Measurements from ENCODE around the gene NACC2.

NACC2 gene

DNA sequence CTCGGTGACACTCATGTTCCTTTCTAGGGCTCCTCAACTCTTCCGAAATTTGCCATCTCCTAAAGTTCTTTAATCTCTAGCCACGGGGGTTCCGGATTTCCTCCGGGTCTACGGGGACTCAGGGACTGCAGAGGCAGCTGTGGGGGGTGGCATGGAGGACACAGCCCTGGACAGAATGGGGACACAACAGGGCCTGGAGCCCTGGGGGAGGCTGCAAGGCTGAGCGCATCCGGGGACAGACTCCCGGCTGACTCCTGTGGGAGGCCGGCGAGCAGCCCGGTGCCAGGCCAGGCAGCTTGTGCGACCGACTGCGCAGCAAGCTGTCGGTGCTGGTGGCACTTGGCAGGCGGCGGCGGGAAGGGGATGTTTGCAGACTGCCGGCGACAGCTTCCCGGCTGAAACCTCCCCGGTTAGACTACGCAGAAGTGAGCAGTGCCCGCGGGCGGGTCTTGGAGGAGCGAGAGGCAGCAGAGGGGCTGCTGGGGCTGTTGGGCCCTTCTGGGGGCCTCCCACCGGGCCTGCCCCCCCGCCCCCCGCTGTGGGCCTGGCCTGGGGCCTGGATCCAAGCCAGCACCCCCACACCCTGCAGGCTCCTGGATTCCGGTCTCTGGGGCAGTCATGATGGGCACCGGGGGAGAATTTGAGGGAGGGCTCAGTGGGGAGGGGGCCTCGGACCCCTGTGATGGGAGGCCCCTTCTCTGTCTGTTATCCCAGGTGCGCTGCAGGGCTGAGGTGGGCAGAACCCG, 105.2 kb downstream of the NACC2 start:
- DNase-seq: no peak

DNA sequence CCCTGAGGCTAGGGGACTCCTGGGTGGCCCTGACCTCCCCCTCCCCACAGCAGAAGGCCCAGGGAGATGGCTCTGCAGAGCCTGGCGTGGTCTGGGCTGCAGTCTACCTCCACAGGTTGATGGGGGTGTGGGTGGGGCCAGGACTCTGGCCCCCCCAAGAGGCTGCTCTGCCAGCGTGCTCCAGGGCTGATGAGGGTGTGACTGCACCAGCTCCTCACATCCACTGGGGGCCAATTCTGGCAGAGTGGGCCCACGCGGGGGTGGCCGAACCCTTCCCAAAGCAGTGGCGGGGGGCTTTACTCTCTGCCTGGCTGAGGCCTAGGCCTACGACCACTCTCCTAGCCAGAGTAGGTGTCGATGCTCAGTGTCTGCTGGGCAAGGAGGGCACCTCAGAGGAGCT, 105.9 kb downstream of the NACC2 start:
- DNase-seq: no peak

DNA sequence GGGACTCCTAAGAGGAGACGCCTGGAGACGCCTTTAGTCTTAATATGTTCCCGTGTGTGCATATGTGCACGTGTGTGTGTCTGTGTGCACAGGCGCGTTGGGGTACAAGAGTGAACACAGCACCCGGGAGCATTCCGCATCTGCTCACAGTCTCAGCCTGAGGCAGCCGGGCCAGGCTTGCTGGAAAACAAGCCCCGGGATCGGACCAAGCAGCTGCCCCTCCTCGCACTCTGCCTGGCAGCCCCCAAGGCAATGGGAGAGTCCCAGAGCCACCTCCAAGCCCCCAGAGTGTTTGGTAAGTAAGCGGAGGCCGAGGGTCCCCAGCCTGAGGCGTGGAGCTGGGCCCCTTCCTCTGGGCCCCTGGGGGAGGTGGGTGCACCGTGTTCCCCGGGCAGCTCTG, 106.6 kb downstream of the NACC2 start:
- no peak for DNase-seq

DNA sequence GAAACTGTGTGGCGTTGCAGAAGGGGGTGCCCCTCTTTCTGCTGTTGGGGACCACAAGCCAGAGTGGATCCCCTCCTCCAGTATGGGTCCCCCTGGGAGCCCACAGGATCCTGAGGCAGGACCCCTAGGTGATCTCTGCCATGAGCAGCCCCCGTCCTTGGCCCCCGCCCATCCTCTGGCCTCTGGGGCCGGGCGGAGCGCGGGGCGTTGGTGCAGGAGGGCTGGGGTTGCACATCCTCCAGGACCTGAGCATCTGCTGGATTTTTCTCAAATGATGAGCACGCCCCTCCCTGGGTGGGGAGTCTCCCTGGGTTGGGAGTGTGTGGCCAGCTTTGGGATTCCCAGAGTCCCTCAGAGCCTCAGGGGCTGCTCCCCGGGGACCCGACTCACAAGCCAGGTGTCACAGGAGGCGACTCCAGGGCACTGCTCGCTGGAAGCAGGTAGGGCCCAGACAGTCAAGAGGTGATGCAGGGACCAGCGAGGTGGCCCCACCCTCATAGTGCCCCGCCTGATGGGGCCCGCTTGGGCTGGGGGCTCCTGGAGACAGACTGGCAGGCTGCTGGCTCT, 107.2 kb downstream of the NACC2 start:
- no peak for DNase-seq

DNA sequence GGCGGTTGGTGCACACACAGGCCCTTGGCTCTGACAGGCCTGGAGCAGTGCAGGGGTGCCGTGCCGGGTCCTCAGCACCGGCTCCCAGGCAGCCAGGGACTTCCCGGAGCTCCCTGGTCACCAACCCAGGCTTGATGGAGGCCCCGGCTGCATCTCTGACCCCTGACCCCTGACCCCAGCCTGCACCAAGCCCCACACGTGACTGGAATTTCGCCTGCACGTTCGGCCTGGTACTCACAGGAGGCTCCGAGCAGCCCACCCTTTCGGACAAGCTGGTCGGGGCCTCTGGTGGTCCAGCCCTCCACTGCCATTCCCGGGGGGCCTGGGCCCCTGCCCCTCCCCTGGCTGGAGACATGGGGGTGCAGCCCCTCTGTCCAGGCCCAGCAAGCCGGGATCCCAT, 108.5 kb downstream of the NACC2 start:
- DNase-seq: no peak

DNA sequence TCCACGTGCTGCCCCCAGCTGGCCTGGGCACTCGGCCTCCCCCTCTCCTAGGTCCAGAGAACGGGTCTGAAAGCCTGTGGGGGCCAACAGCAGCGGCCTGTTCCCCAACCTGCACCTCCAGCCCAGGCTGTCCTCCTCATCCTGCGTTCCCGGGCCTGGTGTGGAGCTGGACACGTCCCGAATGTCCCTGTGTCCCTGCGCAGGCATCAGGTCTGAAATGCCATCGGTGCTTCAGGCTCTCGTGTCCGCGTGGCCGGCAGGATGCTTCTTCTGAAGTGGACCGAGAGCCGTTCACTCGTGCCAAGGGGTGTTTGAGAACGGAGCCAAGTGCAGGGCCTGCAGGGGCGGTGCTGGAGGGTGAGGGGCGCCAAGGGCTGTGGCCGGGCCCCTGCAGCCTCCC, 109.2 kb downstream of the NACC2 start:
- DNase-seq: no peak

DNA sequence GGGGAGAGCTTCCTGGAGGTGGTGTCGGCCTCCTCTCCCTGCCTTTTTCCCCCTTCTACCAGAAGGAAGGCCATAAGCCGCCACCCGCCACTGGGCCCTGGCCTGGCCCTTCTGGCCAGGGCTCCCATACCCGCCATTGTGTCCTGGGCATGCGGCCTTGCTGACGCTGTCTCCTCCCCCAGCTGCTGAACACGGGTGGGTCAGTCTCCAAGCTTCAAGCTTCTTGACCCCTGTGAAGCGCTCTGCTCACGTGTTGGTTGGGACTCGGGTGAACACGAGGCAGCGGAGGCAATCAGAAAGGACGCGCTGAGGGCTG, 109.7 kb downstream of the NACC2 start:
- no peak for DNase-seq

DNA sequence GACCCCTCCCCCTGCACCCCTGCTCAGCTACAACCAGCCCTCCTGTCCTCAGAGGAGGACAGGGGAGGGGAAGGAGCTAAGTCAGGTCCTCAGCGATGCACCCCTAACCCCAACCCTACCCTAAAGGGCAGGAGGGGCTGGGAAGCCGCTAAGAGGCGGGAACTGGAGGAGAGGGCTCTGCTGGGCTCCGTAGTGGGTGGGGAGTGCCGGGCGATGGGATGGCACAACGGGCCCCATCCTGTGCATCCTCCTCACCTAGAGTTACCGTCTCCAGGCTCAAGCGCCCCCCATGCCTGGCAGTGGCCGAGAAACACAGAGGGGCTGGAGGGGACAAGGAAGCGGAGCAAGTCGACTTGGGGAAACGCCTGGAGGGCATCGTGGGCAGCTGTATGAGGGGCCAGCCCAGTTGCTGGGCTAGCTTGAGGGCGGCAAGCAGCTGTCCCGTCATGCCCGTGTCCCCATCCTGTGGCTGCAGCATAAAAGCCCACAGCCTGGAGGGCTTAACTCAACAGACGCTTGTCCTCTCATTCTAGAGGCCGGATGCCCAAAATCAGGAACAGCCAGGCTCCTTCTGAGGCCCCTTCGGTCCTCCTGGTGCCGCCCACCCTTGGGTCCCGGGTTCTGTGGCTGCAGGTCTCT, 110.9 kb downstream of the NACC2 start:
- no peak for DNase-seq

DNA sequence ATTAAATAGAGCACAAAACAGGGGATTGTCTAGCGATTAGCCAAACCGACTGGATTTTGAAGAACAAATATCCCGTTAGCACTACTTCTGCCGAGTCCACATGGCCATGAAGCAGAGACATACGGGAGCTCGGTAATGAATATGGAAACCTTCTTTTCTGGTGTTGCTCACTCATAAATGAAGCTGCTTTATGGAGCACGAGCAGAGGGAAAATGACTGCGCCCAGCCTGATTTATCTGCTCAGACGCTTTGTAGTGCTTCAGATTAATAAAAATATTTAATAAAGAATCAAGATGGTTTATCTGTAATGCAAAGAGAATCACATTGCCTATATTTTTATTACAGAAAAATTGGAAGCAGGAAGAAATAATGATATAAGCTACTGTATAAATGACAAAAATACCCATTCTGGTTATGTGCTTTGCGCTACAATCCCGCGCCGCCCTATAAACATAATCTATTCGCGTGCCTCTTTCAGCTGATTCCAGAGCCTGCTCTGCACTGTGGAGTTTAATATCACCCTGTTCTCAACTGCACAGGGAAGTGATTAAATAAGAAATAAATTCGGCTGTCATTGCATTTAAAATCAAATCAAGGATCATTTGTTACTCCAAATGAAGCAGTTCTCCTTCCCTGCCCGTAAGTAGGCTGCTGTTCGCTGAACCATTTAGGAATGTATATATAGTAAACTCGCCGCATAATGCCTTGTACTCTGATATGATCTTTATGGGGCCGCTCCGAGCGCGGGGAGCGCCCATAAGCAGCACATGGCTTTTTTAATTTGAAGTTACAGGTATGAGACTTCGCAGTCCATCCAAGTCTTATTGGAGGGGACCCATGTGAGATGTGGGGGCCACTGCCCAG, 111.6 kb downstream of the NACC2 start:
- no peak for DNase-seq

DNA sequence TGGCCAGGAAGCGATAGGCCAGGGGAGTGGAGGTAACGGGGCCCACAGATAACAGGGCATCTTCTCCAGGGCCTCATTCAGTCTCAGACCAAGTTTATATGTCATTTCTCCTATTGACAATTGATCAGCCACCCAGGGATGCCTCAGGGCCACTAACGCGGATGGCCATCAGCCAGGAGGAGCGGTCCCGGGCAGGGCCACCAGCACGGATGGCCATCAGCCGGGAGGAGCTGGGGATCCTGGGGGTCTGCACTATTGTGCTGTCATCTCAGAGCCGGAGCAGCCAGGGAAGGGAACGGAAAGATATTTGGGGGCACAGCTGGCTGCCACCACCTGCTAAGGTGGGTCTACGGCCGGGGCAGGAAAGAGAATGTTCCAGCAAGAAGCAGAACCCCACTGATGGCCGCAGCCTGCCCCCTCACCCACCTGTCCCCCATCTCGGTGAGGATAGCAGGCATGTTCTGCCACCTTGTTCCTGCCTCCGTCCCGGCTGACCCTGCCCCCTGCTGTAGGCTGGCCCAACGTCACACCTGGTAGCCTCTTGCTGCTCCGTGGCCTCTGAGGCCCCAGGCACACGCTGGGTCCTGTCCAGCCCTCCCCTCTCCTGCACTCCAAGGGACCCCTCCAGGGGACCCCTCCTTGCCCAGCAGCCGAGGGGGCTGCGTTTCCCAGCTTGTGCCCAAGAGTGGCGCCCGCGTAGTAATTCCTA, 112.4 kb downstream of the NACC2 start:
- no peak for DNase-seq

DNA sequence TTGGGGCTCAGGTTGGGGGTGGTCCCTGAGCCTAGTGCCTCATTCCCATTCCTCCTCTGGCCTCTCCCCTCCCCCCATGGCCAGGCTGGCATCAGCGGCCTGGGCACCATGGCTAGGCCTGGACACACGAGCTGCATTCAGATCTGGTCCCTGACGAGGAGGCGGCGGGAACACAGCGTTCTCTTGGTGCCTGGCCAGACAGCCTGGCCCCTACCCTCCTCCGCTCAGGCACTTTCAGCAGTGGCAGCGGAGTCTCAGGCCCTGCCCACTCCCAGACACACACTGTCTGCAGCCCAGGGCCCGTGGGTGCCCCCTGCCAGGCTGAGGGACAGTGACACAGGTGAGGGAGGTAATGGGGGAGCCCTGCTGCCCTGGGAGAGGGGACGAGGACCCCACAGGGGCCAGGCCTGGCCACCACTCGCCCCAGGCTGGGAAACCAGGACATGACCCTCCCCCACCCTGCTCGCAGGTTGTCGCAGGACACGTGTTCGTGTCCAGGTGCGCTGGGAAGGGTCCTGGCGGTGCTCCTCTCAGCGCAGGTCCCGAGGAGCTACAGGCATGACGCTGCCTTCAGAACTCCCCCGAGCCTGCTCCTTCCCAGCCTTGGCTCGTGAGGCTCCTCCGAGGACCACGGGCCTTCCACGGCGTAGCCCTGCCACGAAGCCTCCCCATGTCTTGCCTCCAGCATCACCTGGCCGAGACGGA, 114.0 kb downstream of the NACC2 start:
- no peak for DNase-seq

DNA sequence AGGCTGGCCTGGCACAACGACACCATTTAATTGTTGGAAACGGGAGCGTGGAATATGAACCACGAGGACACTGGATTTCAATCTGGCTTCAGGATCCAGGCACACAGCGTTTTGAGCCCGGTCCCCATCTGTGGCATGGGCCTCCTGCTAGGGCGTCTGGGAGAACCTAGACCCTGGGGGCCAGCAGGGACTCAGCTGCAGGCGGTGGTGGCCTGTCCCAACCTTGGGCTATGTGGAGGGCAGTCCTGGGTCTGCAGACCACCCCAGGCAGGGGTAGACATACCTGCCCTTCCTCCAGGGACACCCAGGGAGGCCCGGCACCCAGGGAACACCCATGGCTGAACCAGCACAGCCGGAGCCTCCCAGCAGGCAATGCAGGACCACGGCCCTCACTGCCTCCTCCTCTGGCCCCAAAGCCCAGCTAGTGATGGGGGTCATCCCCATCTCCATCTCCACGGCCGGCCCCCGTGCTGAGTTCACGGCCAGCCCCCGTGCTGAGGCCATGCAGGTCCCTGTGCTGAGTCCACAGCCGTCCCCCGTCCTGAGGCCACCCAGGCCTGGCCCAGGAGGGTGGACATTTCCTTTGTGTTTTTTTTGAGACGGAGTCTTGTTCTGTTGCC, 115.4 kb downstream of the NACC2 start:
- DNase-seq: no peak

DNA sequence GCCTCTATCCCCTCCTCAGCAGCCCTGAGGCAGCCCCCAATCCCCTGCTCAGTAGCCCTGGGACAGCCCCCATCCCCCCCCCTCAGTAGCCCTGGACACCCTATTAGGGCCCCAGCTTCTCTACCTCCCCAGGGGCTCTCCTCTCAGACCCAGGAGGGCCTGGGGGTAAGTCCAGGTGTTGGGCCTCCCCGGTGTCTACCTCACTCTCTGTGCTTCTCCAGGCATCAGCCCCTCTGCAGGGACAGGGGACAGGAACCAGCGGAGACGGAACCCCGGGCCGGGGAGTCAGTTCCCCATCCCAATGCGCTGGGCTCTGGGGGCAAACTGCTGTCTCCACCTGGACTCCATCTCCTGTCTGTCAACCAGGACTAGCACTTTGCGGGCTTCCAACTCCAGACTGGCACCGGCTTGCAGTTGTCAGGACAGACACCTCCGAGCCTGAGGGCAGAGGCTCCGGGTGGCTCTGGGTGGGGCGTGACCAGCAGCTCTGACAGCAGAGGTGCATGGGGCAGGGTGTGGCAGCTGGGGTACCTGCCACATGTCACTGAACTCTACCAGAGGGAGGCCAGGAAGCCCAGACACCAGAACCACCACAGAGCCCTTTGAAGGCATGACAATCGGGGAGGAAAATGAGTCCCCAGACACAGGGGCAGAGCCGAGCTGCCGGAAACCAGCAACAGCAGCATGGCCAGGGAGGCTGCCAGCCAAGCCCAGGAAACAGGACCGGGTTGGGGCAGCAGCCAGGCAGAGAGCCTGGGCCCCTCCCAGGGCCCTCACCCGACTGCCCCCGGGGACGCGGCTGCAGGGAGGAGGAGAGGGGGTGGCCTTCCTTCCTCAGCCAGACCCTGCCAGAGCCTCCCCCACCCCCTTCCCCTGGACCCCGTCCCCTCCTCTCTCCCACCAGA, 116.2 kb downstream of the NACC2 start:
- no peak for DNase-seq

DNA sequence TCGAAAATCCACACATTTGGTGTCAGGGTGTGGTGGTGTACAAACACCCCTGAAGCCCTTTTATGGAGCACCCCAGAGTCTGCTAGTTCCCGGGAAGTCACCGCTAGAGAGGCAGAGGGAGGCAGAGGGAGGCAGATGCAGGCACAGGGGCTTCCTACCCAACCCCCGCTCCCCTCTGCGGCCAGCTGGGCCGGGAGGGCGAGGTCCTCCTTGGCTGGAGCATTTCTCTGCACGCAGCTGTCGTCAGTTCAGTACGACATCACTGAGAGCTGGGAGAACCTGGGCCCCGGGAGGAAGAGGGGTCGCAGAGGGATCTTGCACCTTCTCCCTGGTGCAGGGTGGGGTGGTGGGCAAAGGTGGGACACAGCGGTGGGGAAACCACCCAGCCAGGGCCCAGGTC, 118.1 kb downstream of the NACC2 start:
- no peak for DNase-seq

DNA sequence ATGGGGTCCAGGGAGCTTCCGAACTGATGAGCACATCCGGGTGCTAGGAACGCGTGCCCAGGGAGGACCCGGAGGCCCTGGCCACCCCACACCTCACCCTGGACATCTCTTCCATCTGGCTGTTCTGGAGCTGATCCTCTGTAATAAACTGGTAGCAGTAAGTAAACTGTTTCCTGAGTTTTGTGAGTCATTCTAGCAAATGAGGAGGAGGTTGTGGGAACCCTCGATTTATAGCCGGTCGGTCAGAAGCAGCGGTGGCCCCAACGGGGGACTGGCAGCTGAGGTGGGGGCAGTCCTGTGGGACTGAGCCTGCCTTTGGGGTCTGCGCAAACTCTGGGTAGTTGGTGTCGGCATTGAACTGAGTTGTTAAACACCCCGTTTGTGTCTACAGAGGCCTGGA, 118.6 kb downstream of the NACC2 start:
- DNase-seq: no peak

DNA sequence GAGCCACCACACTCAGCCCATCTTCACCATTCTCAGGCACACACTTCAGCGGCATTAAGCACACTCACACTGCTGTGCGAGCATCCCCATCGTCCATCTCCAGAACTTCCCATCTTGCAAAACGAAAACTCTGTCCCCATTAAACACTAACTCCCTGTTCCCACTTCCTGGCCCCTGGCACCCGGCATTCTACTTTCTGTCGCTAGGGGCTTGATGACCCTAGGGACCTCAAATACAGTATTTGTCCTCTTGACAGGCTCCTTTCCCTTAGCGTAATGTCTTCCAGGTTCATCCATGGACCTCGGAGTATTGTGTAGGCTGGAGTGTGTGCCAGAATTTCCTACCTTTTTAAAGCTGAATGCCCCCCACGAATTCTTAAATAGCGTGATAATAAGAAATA, 119.3 kb downstream of the NACC2 start:
- DNase-seq: no peak

DNA sequence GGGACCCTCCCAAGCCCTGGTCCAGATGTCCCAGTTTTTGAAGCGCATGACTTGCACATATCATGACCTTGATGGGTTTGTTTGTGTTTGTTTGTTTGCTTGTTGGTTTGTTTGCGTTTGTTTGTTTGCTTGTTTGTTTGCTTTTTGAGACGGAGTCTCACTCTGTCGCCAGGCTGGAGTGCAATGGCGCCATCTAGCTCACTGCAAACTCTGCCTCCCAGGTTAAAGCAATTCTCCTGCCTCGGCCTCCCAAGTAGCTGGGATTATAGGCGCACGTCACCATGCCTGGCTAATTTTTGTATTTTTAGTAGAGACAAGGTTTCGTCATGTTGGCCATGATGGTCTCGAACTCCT, 120.9 kb downstream of the NACC2 start:
- DNase-seq: no peak

DNA sequence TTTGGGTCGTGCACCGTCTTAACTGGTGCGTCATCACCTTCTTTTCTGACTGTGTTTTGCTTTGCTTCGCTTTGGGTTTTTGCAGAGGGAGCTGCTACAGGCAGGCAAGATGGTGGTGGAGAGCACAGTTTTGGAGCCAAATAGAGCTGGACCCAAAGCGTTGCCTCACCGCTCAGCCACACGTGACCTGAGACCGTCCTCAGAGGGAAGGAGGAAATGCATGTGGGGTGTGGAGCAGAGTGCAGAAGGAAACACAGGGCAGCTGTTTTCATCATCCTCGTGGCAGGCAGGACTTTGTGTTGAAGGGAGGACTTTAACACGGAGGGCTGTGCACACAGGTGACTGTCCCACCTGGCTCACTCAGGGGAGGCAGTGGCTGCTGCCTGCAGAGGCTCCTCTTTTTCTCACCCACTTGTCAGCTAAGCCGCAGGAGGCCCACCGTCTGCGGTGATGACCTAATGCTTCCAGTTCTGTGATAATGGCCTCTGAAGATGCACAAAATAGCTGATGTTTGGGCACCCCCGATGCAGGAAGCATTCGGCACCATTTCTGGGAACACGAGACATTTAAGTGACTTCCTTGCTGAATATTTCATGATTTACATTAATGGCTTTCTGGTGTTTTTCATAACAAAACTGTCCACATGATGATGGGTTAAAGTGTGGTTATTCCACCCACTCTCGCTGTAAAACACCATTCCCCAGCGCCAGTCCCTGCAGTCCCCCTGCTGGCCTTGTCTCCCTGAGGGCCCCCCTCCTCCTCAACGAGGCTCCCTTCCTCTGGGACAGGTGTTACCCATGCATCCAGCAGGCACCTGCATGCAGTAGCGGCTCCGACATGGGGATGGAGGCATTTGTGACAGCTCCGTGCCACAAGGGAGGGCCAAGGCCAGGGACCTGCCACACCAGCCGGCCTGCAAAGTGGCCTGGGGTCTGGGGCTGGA, 121.5 kb downstream of the NACC2 start:
- no peak for DNase-seq

DNA sequence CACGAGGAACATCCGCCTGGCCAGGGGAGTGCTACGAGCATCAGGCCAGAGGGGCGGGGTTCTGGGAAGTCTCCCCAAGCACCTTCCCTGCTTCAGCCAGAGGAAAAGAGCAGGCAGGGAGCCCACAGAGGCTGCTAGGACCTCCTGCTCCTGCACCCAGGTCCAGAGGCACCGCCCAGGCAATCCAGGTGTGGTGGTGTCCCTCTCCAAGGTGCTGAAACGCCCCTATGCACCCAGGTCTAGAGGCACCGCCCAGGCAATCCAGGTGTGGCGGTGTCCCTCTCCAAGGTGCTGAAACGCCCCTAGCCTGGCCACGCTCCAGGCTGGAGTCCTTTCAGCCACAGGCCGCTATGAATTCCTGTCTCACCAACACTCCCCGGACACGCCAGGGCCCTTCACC, 123.2 kb downstream of the NACC2 start:
- no peak for DNase-seq

Data from NCI-H2081 treated with DMSO at 0.1 percent for 48 hours (cell line).